GM19023 (cell line): Measurements from ENCODE around the gene DLX4.

Source experiments
- ATAC-seq: cut with Tn5 transposase; IDR thresholded peaks from one replicate; pipeline ENCODE4 v1.9.1; 2021; ENCODE audit warnings: mild to moderate bottlenecking, moderate library complexity; ENCODE audit not compliant: unreplicated experiment

The DLX4 gene

DNA sequence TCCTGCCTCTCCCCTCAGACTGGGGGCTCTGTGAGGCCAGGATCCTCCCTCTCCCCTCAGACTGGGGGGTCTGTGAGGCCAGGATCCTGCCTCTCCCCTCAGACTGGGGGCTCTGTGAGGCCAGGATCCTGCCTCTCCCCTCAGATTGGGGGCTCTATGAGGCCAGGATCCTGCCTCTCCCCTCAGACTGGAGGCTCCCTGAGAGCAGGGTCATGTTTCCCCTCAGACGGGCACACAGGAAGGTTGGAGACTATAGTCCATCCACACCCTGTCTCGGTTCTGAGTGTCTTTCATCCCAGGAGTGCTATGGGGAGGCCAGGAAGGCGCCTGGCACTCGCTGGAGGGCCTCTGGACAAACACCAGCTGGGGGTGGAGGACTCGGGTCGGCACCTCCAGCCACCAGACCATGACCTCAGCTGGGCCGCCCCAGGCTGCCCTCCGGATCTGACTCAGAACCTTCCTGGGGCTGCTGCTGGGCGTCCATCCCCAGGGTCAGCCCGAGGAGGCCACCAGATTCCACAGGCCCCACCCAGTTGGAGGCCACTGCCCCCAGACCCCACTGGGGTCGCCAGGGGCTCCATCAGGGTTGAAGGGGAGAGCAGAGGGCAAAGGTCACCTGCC, 21.9 kb upstream of the DLX4 start:
- no peak for ATAC-seq

DNA sequence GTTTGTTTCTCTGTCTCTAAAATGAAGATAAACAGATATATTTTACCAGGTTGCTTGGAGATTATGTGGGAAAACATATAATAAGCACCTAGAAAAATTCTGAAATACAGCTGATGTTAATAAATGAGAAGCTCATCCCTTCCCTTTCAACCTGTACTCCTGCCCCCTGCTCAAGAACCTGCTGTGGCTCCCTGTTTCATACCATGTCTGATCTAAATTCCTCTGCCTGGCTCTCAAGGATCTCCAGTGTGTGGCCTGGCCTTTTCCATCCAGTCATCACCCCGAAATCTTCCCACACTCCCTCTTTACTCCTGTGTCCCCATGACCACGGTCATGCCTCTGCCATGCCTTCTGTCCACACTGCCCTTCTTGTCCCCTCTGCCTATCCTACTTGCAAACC, 19.4 kb upstream of the DLX4 start:
- no peak for ATAC-seq

DNA sequence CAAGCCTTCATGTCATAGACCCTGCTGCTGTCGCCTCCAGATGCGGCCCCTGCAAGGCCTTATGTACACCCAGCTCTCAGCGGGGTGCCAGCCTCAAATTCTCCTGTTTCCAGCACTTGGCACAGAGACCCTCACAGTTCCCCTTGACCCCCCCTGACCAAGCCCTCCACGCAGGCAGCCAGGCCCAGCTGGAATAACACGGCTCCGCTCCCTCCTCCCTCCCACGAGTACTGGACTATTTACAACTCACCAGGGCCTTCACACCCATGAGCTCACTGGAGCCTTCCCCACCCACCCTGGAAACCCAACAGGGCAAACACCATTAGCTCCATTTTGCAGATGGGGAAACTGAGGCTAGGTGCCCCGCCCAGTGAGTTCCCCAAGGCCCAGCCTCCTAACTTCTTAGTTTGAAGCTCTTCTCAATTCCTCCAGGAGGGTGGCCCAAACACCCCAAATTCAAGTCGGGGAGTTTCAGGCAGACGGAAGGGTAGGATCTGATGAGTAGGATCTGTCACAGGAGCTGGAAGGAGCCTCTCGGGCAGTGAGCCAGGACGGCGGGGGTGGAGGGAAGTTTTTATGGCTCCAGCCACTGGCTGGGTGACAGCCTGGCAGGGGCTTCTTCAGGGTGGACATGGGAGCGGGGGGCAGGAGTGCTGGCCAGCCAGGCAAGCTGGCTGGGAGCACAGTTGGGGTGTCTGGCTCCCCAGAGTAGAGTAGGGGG, 17.5 kb upstream of the DLX4 start:
- ATAC-seq, result no peak

DNA sequence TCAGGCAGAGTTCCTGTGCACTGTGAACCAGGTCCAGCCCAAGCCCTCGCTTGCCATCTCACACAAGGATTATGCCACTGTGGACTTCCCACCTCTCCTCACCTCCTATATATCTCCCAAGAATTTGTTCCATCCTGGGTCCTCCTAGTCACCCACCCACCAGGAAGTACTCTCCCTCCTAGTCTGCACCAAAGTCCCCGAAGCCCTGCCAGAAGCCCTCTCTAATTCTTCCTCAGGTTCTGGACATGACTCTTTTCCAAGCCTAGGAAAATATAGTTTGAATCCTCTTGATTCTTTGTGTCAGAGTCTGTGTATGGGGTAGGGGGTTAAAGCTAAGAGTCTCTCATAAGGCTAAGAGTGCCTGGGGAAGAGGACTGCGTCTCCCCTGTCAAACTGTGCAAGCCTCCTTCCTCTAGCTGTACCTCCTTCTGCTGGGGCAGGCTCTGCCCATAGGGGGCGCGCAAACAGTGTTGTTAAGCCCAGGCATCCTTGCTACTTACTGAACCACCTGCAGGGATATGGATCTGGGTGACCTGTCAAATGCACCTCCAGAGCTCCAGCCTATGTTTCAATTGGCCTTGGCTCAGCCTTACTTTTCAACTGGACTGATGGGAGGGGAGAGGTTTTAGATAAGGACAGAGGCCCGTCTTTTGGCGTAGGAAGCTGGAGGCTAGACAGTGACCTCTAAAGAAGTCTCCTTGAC, 16.6 kb upstream of the DLX4 start:
- ATAC-seq, result no peak

DNA sequence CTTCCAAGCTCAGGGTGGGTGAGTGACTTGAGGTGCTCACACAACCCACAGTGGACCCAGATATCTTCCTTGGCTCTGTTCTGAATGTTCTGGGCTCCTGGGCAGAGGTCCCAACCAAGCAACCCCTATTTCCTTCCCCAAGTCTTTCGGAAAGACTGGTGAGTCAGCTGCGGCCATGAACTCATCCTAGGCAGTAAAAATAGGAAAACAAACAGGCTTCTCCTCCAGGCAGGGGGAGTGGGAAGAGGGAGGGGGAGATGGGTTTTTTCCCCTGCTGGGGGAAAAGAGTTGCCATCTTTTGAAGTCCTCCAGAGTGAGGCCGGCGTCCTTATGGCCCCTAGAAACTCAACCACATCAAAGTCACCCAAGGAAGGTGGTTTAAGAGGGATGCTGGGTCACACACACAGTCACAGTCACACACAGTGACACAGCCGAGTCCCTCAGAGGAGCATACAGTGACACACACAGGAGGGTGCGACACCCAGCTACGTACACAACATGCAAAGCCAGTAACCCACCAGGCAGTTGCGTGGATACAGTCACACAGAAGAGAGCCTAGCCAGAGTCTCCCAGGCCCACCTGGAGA, 16.0 kb upstream of the DLX4 start:
- no peak for ATAC-seq

DNA sequence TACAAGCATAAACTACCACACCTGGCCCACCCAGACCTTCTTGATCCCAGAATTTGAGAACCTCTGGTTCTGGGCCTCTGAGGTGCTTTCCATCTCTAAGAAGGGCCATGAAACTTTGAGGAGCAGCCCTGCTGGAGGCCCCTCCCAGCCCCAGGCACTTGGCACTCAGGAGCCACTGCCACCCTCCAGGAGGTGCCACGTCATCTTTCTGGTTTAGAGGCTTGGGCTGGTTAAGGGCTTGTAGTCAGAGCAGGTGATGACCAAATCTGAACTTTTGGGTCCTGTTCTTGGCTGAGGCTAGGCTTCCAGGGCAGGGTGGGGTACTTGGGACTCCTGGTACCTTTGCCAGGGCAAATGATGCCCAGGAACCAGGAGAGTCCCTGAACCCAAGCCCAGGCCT, 13.8 kb upstream of the DLX4 start:
- no peak for ATAC-seq

DNA sequence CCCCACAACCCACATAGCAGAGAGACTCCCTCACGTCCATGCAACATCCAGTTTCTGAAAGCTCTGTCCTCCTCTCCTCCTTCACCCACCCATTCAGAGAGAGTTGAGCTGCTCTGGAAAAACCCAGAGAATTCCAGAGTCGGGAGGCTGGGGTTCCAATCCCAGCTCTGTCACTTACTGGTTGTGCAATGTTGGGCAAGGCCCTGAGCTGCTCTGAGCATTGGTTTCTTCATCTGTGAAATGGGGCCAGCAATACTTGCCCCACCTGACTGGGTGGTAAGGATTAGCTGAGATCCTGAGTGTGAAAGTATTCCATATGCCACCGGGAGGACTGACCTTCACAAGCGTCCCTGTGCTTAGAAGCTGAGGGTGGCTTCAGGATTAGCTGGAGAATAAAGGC, 12.2 kb upstream of the DLX4 start:
- no peak for ATAC-seq

DNA sequence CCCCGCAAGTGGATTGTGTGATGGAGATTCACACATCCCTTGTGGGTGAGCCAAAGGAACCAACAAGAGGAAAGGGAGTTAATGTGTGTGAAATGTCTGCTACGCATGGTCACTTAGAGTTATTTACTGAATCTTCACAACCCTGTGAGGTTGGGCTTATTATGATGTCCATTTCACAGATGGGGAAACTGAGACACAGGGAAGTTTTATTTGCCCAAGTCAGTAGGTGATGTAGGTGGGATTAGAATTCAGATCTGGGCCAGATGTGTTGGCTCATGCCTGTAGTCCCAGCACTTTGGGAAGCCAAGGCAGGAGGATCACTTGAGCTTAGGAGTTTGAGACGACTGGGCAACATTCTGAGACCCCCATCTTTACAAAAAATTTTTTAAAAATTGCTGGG, 11.6 kb upstream of the DLX4 start:
- ATAC-seq, result no peak

DNA sequence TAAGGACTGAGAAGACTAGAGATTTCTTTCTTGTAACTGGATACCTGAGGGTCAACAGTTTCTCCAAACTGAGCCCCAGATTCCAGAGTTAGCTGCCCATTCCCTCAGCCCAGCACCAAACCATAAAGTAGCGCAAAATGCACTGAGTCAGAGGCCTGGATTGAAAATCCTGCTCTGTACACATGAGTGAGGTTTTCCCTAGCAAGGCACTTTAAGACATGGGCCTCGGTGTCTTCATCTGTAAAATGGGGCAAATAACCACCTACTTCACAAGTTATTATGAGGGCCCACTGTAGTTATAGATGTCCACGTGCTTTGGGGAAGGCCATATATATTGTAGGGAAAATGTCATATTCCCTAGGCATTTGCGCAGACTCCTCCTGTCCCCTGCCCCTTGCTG, 10.3 kb upstream of the DLX4 start:
- no peak for ATAC-seq

DNA sequence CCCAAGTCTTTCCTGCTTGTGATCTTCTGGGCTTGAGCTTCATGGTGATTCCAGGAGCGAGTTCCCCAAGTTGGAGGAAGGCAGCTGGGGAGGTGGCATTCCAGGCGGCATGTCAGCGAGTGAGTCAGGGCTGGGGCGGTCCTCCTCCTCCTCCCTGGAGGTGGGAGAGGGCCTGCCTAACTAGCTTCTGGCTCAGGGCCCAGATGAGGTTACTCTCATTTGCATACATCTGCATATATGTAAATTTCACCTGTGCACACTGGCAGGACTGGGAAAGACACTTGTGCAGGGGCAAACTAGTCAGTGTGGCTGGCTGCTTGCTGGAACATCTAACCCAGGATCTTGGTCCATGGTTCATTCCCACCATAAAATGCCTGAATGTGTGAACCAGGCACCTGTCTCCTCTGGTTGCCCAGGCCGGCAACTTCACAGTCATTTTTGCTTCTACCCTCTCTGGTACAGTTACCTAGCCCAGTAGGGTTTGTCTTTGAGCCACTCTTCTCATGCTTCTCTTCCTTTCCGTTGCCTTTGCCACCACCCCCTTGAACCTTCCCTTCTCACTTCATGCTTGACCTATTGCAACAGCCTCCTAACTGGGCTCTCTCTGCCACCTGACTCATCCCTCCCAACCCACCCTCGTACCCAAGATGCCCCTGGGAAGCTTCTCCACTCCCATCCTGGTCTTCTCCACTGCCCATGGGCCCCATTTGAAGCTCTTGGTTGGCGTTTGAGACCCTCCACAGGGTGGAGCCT, 9.6 kb upstream of the DLX4 start:
- no peak for ATAC-seq

DNA sequence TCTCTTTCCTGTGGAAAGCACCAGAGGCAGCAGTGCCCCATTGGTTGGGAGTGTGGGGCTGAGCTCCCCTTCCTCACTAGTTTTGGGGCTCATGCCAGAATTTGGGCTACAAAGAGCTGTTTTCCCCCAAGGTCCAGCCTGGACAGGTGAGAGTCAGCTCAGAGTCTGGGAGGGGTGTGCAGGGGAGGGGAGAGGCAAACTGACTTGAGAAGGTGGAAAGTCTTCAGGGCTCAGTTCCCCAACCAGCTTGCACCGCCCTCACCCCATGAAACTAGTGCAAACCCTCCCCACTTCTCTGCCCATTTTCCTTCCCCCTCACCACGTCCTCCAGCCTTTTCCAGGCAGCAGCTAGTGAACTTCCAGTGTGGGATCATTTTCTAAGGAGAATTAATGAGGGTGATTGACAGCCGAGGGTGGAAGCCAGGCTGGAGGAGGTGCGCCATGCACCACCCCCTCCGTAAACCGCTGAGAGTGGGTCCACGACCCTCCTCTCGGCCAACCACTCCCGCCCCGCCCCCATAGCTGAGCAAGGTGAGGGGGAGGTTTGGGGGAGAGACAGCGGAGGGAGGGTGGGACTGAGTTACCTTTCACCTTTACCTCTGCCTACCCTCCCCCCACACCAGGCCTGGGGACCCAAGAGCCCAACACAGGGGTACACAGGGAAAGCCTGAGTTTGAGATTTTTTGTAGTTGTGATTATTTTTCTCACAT, 6.2 kb upstream of the DLX4 start:
- ATAC-seq, result no peak

DNA sequence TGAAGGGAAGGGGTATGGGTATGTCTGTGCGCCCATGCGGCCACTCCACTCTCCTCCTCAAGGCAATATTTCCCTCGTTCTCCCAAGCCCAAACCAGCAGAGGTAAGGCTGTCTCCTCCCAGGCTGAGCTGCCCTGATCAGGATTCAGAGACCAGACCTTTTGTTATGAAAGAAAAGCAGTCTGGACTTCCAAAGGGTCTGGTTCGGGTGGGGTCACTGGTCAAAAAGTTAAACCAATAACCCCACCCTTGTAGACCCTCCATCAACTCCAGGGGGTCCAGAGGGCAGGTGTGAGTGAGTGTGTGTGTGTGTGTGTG, 5.7 kb upstream of the DLX4 start:
- no peak for ATAC-seq

DNA sequence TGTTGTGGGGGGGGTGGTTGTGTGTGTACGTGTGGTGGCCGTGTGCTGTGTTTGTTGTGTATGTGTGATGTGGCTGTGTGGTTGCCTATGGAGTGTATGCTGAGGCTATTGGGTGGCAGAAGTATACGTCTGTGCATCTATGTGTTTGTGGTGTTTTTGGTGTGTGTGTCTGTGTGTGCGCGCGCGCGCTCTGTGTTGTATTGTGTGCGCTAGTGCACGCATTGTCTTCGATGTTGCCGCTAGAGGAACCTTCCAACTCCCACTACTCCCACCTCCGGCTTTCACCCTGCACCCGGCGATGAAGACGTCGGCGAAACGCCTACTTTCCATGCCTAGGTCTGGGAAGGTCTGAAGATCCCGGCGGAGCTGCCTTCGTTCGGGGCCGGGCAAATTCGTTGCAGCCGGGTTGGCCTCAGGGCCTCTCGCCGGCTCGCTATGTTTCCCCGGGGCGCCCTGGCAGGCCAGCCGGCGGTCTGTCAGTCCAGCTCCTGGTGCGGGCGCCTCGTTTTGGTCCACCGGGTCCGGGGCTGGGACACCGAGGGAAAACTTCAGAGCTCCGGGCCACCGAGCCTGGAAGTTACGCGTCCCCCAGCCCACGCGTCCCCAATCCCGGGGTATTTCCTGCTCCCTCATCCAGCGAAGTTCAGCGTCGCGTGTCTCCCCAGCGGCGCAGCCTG, 5.2 kb upstream of the DLX4 start:
- no peak for ATAC-seq

DNA sequence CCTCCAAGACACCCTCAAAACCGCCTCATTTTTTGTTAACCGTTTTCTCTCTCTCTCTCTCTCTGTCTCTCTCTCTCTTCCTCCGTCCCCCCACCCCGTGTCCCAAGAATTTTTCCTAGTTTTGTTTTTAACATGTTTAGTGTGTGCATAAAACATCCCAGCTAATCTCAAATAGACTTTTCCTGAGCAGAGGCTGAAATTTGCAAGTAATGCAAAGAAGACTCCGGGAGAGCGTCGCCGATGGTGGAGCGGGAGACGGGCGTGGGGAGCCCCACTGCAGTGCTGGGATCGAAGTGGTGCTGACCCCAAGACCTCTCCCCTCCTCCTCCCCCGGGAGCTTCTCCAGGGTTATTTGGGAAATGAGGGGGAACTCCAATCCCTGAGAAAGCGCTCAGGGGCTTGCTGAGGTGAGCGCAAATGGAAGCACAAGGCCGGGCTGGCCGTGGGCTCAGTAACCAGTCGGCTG, 4.7 kb upstream of the DLX4 start:
- no peak for ATAC-seq

DNA sequence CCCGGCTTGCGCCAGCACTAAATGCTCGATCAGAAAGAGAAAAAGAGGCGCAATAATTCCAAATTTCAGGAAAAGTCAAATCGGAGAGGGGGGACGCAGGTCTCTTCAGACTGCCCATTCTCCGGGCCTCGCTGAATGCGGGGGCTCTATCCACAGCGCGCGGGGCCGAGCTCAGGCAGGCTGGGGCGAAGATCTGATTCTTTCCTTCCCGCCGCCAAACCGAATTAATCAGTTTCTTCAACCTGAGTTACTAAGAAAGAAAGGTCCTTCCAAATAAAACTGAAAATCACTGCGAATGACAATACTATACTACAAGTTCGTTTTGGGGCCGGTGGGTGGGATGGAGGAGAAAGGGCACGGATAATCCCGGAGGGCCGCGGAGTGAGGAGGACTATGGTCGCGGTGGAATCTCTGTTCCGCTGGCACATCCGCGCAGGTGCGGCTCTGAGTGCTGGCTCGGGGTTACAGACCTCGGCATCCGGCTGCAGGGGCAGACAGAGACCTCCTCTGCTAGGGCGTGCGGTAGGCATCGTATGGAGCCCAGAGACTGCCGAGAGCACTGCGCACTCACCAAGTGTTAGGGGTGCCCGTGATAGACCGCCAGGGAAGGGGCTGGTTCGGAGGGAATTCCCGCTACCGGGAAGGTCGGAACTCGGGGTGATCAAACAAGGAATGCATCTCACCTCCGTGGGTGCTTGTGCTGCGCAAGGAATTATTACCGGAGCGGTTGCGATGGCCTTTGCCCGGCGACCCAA, 4.0 kb upstream of the DLX4 start:
- ATAC-seq, result no peak

DNA sequence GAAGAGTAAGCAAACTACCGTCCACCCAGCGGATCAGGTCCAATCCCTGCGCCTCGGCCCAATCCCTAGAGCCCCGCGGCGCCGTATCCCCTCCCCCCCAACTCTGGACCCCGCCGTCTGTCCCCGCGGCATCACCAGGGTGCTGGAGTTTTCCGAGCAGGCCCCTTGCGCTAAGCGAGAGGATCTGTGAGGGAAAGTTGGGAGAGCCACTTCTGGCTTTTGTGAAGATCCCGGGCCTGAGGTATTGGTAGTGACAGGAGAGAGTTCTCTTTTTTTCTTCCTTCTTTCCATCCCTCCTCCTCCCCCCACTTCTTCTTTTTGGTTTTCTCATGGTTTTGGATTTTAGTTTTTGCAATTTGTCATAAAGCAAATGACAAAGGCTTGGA, 3.5 kb upstream of the DLX4 start:
- no peak for ATAC-seq

DNA sequence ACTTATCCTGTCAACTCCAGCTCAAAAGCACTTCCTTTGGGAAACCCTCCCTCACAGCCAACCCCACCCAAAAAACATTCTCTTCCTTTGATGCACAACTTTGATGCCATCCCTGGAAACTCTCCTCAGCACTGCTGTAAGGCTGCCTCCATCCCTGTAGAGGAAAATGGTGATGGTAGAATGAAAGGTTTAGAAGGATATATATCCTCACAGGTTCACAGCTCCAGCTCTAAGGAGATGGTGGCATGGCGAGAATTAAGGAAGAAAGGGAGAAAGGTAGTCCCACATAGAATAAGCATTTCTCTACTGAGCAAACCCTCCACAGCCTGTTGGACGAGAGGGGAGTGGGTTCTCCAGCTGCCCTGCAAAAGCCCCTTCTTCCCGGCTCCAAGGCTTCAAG, 2.2 kb upstream of the DLX4 start:
- no peak for ATAC-seq

DNA sequence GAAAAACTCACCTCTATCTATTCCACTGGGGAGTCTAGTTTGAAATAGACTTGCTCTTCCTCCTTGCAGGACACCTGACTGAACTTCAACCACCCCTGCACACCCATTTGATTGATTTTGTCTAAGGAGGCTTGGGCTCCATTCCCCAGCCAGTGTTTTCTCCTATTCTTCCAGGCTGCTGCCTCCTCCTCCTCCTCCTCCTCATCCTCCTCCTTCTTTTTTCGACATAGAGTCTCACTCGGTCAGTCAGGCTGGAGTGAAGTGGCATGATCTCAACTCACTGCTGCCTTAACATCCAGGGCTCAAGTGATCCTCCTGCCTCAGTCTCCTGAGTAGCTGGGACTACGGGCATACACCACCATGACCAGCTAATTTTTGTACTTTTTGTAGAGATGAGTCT, 1.8 kb upstream of the DLX4 start:
- ATAC-seq, result no peak

DNA sequence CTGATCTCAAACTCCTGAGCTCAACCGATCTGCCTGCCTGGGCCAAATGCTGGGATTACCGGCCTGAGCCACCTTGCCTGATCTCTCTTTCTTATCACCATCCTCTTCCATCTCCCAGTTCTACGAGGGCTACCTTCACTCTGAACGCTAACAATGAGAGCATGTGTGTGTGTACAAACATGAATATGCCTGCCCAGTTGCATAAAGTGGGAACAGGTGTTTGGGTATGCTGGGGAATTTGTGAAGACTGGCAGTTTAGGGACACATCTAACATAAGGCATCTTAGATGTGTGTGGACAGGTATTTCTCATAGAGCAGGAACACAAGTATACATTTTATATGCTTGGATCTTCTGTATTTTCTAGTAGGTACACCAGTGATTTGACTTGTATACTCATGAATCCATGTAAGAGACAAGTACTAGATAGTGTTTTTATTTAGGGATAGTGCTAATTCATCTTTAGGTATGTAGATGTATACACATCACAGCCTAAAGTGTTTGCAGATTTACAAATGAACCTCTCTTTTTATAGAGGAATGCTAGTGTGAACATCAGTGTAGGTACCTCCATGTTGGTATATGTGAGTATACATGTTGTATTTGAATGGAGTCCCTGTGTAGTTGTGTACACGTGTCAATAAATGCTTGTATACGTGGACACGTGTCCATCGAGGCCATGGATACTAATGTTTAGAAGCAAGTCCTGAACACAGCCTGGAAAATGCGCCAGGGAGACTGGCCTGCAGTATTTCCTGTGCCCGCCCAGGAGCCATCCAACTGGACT, 1.2 kb upstream of the DLX4 start:
- ATAC-seq, result no peak
